Measurements from ENCODE around the gene UGT1A8.

Gene UGT1A8

GRCh38 chr2:233791883-233792329, 174.5 kb downstream of the UGT1A8 start:
- FAIRE-seq, result no peak
- DNase-seq (ENCODE audit: extremely low spot score, insufficient read length, low read depth), result no peak

- DNase-seq (ENCODE audit: extremely low spot score, insufficient read length, low read depth), result no peak
- no peak for FAIRE-seq
Observed at GRCh38 chr2:233792720-233793119, 175.3 kb downstream of the UGT1A8 start.

GRCh38 chr2:233793465-233794127, 176.2 kb downstream of the UGT1A8 start:
- DNase-seq (ENCODE audit: extremely low spot score, insufficient read length, low read depth), result no peak
- FAIRE-seq, result no peak

- FAIRE-seq, result no peak
- DNase-seq (ENCODE audit: extremely low spot score, insufficient read length, low read depth), result no peak
Observed at GRCh38 chr2:233794128-233794658, 176.8 kb downstream of the UGT1A8 start.

GRCh38 chr2:233795735-233796171, 178.3 kb downstream of the UGT1A8 start:
- DNase-seq (ENCODE audit: extremely low spot score, insufficient read length, low read depth), result no peak
- FAIRE-seq, result no peak

- FAIRE-seq (no peak), DNase-seq (ENCODE audit: extremely low spot score, insufficient read length, low read depth) (no peak)
Observed at GRCh38 chr2:233796254-233796653, 178.8 kb downstream of the UGT1A8 start.

GRCh38 chr2:233798335-233799086, 181.1 kb downstream of the UGT1A8 start:
- DNase-seq (ENCODE audit: extremely low spot score, insufficient read length, low read depth) (no peak), FAIRE-seq (no peak)

GRCh38 chr2:233799087-233799665, 181.7 kb downstream of the UGT1A8 start:
- FAIRE-seq (no peak), DNase-seq (ENCODE audit: extremely low spot score, insufficient read length, low read depth) (no peak)

- DNase-seq (ENCODE audit: extremely low spot score, insufficient read length, low read depth) (no peak), FAIRE-seq (no peak)
Observed at GRCh38 chr2:233799716-233800115, 182.3 kb downstream of the UGT1A8 start.

GRCh38 chr2:233800208-233800607, 182.8 kb downstream of the UGT1A8 start:
- no peak for DNase-seq (ENCODE audit: extremely low spot score, insufficient read length, low read depth)
- FAIRE-seq, result no peak

GRCh38 chr2:233801357-233802131, 184.1 kb downstream of the UGT1A8 start:
- DNase-seq (ENCODE audit: extremely low spot score, insufficient read length, low read depth), result no peak
- FAIRE-seq, result no peak

GRCh38 chr2:233802132-233802815, 184.8 kb downstream of the UGT1A8 start:
- DNase-seq (ENCODE audit: extremely low spot score, insufficient read length, low read depth) (no peak), FAIRE-seq (no peak)

- no peak for DNase-seq (ENCODE audit: extremely low spot score, insufficient read length, low read depth)
- no peak for FAIRE-seq
Observed at GRCh38 chr2:233803292-233803911, 186.0 kb downstream of the UGT1A8 start.

GRCh38 chr2:233803994-233804393, 186.6 kb downstream of the UGT1A8 start:
- no peak for DNase-seq (ENCODE audit: extremely low spot score, insufficient read length, low read depth)
- FAIRE-seq, result no peak

- DNase-seq (ENCODE audit: extremely low spot score, insufficient read length, low read depth), result no peak
- no peak for FAIRE-seq
Observed at GRCh38 chr2:233807215-233807865, 189.9 kb downstream of the UGT1A8 start.

- no peak for FAIRE-seq
- no peak for DNase-seq (ENCODE audit: extremely low spot score, insufficient read length, low read depth)
Observed at GRCh38 chr2:233807966-233808935, 190.8 kb downstream of the UGT1A8 start.

GRCh38 chr2:233810385-233810784, 193.0 kb downstream of the UGT1A8 start:
- FAIRE-seq, result no peak
- DNase-seq (ENCODE audit: extremely low spot score, insufficient read length, low read depth), result no peak

- FAIRE-seq (no peak), DNase-seq (ENCODE audit: extremely low spot score, insufficient read length, low read depth) (no peak)
Observed at GRCh38 chr2:233811087-233811486, 193.7 kb downstream of the UGT1A8 start.
